WTC11 (cell line): ENCODE results near the gene SVBP. TPM values are rescaled to one million over a fixed set of nuclear protein-coding genes. Genes with fewer than 3 reads are reported as not detected.

ENCODE experiments used
- ATAC-seq: fragments of 200-7000 bp; cut with Tn5 transposase; 2 replicates; pipeline ENCODE4 v1.10.0; 2021; ENCODE audit warnings: mild to moderate bottlenecking, moderate library complexity
- CTCF ChIA-PET: fragments of 300-600 bp; sonication (Branson Sonifier 250); formaldehyde crosslinking; loops from one replicate; lab custom pipeline; 2021; ENCODE audit warnings: antibody characterized with exemption; lab: Charles Lee
- POLR2A ChIA-PET: fragments of 350-600 bp; sonication (Branson Sonifier 250); formaldehyde crosslinking; loops from one replicate; lab custom pipeline; 2021; ENCODE audit warnings: antibody characterized with exemption; lab: Charles Lee
- DNase-seq: peaks from one replicate; pipeline ENCODE4 v3.0.0; 2021; ENCODE audit warnings: low spot score
- H3K27ac Mint-ChIP-seq: 2 replicates; pipeline ENCODE4 v1.8.0; 2021; ENCODE audit warnings: mixed read lengths
- H3K27me3 Mint-ChIP-seq: 2 replicates; pipeline ENCODE4 v1.8.0; 2021; ENCODE audit warnings: low read depth, mild to moderate bottlenecking, moderate library complexity, mixed read lengths
- H3K36me3 Mint-ChIP-seq: 2 replicates; pipeline ENCODE4 v1.8.0; 2021; ENCODE audit warnings: mixed read lengths
- H3K4me1 Mint-ChIP-seq: 2 replicates; pipeline ENCODE4 v1.8.0; 2022; ENCODE audit warnings: mixed read lengths
- H3K4me3 Mint-ChIP-seq: 2 replicates; pipeline ENCODE4 v1.8.0; 2021; ENCODE audit warnings: mild to moderate bottlenecking, moderate library complexity, mixed read lengths
- H3K9me3 Mint-ChIP-seq: 2 replicates; pipeline ENCODE4 v1.8.0; 2021; ENCODE audit warnings: mixed read lengths
- CBFB ChIP-seq: sonication (generic); formaldehyde crosslinking; IDR thresholded peaks from 2 replicates; pipeline ENCODE4 v1.8.1; 2022; ENCODE audit warnings: mild to moderate bottlenecking, low read depth, missing genetic modification reagents
- ELF4 ChIP-seq: sonication (generic); formaldehyde crosslinking; IDR thresholded peaks from 2 replicates; pipeline ENCODE4 v1.8.1; 2022; ENCODE audit warnings: low read depth, mild to moderate bottlenecking, moderate library complexity, missing genetic modification reagents
- EMX1 ChIP-seq: fragments of 250-450 bp; sonication (Bioruptor Pico); IDR thresholded peaks from 2 replicates; pipeline ENCODE4 v1.8.0; 2021; ENCODE audit warnings: mild to moderate bottlenecking
- FOXK1 ChIP-seq: sonication (generic); formaldehyde crosslinking; IDR thresholded peaks from 2 replicates; pipeline ENCODE4 v1.8.0; 2022; ENCODE audit warnings: mild to moderate bottlenecking, moderate library complexity, missing genetic modification reagents
- IRF2 ChIP-seq: sonication (generic); formaldehyde crosslinking; IDR thresholded peaks from 2 replicates; pipeline ENCODE4 v1.8.0; 2022; ENCODE audit warnings: low read depth, missing genetic modification reagents, borderline replicate concordance
- JAZF1 ChIP-seq: fragments of 250-450 bp; sonication (Bioruptor Pico); IDR thresholded peaks from 2 replicates; pipeline ENCODE4 v1.9.0; 2021; ENCODE audit warnings: moderate library complexity, mild to moderate bottlenecking, inconsistent platforms
- NR3C1 ChIP-seq: sonication (generic); formaldehyde crosslinking; conservative IDR thresholded peaks from 2 replicates; pipeline ENCODE4 v1.8.1; 2023; ENCODE audit warnings: low read depth, mild to moderate bottlenecking, missing genetic modification reagents
- SOX15 ChIP-seq: fragments of 250-450 bp; sonication (Bioruptor Pico); IDR thresholded peaks from 2 replicates; pipeline ENCODE4 v1.9.0; 2021; ENCODE audit warnings: mild to moderate bottlenecking
- TCF7 ChIP-seq: sonication (generic); formaldehyde crosslinking; IDR thresholded peaks from 2 replicates; pipeline ENCODE4 v1.8.0; 2022; ENCODE audit warnings: mild to moderate bottlenecking, low read depth, missing genetic modification reagents, moderate library complexity
- TEAD1 ChIP-seq: sonication (generic); formaldehyde crosslinking; IDR thresholded peaks from 2 replicates; pipeline ENCODE4 v1.8.0; 2022; ENCODE audit warnings: mild to moderate bottlenecking, missing genetic modification reagents
- ZNF423 ChIP-seq: fragments of 250-450 bp; sonication (Bioruptor Pico); IDR thresholded peaks from 2 replicates; pipeline ENCODE4 v2.1.2; 2022; ENCODE audit warnings: mild to moderate bottlenecking, moderate library complexity
- total RNA-seq: library from RNA; stranded (reverse); gene quantifications from 3 replicates; pipeline ENCODE4 v1.2.3, GENCODE V29; 2021
- TF ChIP-seq, protein P1 (sequence below): fragments of 250-450 bp; sonication (Bioruptor Pico); IDR thresholded peaks from 2 replicates; pipeline ENCODE4 v1.8.0; 2021; ENCODE audit warnings: mild to moderate bottlenecking
- TF ChIP-seq, protein P2 (sequence below): sonication (generic); formaldehyde crosslinking; IDR thresholded peaks from 2 replicates; pipeline ENCODE4 v1.8.1; 2023; ENCODE audit warnings: mild to moderate bottlenecking, missing genetic modification reagents, borderline replicate concordance
- TF ChIP-seq, protein P3 (sequence below): fragments of 250-450 bp; sonication (Bioruptor Pico); IDR thresholded peaks from 2 replicates; pipeline ENCODE4 v1.9.0; 2021; ENCODE audit warnings: mild to moderate bottlenecking
- TF ChIP-seq, protein P4 (sequence below): sonication (generic); formaldehyde crosslinking; IDR thresholded peaks from 2 replicates; pipeline ENCODE4 v1.8.1; 2022; ENCODE audit warnings: low read depth, missing genetic modification reagents, borderline replicate concordance
- TF ChIP-seq, protein P5 (sequence below): sonication (generic); formaldehyde crosslinking; IDR thresholded peaks from 2 replicates; pipeline ENCODE4 v1.8.0; 2022; ENCODE audit warnings: mild to moderate bottlenecking, missing genetic modification reagents
- TF ChIP-seq, protein P6 (sequence below): fragments of 250-450 bp; sonication (Bioruptor Pico); IDR thresholded peaks from 2 replicates; pipeline ENCODE4 v1.9.0; 2021; ENCODE audit warnings: mild to moderate bottlenecking

The SVBP gene
- total RNA-seq, 1 experiment from 2014 or later: 28.7 TPM

DNA sequence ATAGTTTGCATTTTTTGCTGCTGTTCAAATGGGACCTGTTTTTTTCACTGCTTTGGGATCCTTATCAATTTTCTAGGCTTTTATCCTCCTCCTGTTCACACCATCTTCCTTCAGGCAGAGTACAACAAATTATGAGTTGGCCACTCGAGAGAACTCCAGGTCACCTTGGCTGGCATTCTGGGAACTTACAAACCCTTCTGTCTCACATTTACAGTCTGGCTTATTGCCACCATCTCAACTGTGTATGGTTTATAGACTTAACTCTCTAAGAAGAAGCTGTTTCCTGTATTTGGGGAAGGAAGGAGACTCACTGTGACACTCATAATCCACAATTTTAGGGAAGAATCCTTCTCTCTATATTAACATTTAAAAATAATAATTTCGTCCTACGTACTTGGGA lies 23.8 kb upstream of the SVBP start:
- Mint-ChIP-seq H3K9me3 (no peaks in the 10 kb centered on the region), H3K4me3 (no peak overlapping the region), H3K27me3 (no peaks in the 10 kb centered on the region), H3K36me3 (peaks cover 8% of the 10 kb centered on the region; the same call in 1 of the 2 replicates), H3K4me1 (0 out of 2 replicates have a peak, but pooled peaks cover 6% of the 10 kb centered on the region), H3K27ac (no peak overlapping the region)
- ChIA-PET POLR2A (no interaction called here), CTCF (no interaction called here)
- DNase-seq (no peak), ATAC-seq (no peak)
- TF ChIP-seq, protein P1, sequence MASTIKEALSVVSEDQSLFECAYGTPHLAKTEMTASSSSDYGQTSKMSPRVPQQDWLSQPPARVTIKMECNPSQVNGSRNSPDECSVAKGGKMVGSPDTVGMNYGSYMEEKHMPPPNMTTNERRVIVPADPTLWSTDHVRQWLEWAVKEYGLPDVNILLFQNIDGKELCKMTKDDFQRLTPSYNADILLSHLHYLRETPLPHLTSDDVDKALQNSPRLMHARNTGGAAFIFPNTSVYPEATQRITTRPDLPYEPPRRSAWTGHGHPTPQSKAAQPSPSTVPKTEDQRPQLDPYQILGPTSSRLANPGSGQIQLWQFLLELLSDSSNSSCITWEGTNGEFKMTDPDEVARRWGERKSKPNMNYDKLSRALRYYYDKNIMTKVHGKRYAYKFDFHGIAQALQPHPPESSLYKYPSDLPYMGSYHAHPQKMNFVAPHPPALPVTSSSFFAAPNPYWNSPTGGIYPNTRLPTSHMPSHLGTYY (CRISPR knock-in tag): no peak
- TF ChIP-seq FOXK1: no peak
- TF ChIP-seq, protein P2, sequence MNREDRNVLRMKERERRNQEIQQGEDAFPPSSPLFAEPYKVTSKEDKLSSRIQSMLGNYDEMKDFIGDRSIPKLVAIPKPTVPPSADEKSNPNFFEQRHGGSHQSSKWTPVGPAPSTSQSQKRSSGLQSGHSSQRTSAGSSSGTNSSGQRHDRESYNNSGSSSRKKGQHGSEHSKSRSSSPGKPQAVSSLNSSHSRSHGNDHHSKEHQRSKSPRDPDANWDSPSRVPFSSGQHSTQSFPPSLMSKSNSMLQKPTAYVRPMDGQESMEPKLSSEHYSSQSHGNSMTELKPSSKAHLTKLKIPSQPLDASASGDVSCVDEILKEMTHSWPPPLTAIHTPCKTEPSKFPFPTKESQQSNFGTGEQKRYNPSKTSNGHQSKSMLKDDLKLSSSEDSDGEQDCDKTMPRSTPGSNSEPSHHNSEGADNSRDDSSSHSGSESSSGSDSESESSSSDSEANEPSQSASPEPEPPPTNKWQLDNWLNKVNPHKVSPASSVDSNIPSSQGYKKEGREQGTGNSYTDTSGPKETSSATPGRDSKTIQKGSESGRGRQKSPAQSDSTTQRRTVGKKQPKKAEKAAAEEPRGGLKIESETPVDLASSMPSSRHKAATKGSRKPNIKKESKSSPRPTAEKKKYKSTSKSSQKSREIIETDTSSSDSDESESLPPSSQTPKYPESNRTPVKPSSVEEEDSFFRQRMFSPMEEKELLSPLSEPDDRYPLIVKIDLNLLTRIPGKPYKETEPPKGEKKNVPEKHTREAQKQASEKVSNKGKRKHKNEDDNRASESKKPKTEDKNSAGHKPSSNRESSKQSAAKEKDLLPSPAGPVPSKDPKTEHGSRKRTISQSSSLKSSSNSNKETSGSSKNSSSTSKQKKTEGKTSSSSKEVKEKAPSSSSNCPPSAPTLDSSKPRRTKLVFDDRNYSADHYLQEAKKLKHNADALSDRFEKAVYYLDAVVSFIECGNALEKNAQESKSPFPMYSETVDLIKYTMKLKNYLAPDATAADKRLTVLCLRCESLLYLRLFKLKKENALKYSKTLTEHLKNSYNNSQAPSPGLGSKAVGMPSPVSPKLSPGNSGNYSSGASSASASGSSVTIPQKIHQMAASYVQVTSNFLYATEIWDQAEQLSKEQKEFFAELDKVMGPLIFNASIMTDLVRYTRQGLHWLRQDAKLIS (CRISPR knock-in tag): no peak
- no peak for TF ChIP-seq ELF4
- no peak for TF ChIP-seq CBFB
- TF ChIP-seq, protein P3, sequence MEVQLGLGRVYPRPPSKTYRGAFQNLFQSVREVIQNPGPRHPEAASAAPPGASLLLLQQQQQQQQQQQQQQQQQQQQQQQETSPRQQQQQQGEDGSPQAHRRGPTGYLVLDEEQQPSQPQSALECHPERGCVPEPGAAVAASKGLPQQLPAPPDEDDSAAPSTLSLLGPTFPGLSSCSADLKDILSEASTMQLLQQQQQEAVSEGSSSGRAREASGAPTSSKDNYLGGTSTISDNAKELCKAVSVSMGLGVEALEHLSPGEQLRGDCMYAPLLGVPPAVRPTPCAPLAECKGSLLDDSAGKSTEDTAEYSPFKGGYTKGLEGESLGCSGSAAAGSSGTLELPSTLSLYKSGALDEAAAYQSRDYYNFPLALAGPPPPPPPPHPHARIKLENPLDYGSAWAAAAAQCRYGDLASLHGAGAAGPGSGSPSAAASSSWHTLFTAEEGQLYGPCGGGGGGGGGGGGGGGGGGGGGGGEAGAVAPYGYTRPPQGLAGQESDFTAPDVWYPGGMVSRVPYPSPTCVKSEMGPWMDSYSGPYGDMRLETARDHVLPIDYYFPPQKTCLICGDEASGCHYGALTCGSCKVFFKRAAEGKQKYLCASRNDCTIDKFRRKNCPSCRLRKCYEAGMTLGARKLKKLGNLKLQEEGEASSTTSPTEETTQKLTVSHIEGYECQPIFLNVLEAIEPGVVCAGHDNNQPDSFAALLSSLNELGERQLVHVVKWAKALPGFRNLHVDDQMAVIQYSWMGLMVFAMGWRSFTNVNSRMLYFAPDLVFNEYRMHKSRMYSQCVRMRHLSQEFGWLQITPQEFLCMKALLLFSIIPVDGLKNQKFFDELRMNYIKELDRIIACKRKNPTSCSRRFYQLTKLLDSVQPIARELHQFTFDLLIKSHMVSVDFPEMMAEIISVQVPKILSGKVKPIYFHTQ (CRISPR knock-in tag): no peak
- TF ChIP-seq, protein P4, sequence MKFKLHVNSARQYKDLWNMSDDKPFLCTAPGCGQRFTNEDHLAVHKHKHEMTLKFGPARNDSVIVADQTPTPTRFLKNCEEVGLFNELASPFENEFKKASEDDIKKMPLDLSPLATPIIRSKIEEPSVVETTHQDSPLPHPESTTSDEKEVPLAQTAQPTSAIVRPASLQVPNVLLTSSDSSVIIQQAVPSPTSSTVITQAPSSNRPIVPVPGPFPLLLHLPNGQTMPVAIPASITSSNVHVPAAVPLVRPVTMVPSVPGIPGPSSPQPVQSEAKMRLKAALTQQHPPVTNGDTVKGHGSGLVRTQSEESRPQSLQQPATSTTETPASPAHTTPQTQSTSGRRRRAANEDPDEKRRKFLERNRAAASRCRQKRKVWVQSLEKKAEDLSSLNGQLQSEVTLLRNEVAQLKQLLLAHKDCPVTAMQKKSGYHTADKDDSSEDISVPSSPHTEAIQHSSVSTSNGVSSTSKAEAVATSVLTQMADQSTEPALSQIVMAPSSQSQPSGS (CRISPR knock-in tag): no peak

DNA sequence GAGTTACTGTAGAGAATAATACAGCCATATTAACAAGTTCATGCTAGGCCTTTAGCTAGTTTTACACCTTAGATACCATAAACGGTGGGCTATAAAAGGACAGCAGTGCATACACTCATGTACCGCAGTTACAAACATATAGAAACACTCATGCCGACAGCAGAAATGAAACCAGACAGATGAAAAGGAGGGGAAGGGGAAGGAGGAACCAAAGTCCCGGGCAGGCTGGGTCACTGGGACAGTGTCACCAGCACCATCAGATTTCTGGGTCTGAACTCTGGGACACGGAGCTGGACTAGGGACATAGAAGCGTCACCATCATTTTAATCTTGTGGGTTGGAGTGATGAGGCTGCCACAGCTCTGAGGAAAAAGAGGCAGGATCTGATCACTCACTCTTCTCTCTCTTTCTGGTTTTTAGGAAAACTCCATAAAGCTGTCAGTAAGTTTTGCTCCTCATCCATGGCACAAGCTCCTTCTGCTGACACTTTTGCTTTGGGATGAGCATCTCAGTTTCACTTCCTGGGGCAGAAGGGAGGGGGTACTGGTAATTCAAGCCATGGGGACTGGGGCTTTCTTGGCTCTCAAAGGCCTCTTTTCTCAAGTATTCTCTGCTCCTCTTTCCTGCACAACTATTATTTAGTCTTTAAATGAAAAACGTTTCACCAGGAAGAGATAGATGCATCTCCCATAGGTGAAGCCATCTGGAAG lies 21.4 kb upstream of the SVBP start:
- Mint-ChIP-seq H3K9me3 (no peaks in the 10 kb centered on the region), H3K27me3 (no peaks in the 10 kb centered on the region), H3K4me3 (no peak overlapping the region), H3K36me3 (peaks cover 8% of the 10 kb centered on the region; the same call in 1 of the 2 replicates), H3K4me1 (no peaks in the 10 kb centered on the region), H3K27ac (no peak overlapping the region)
- DNase-seq (no peak), ATAC-seq (no peak)
- ChIA-PET CTCF (interaction anchor here (1.1 to 1.6 kb wide), 3 partner anchors 8 to 235 kb away, joined by 3 to 5 read pairs (median 4); partner anchors contain the start of gene ZNF691), POLR2A (no interaction called here)
- TF ChIP-seq TCF7 (CRISPR knock-in tag) (no peak), TEAD1 (CRISPR knock-in tag) (no peak), ELF4 (no peak), ZNF423 (no peak), IRF2 (CRISPR knock-in tag) (no peak), FOXK1 (no peak), SOX15 (CRISPR knock-in tag) (no peak), JAZF1 (CRISPR knock-in tag) (no peak), EMX1 (CRISPR knock-in tag) (no peak), NR3C1 (CRISPR knock-in tag) (no peak)
- TF ChIP-seq, protein P2 (CRISPR knock-in tag): no peak
- TF ChIP-seq, protein P5, sequence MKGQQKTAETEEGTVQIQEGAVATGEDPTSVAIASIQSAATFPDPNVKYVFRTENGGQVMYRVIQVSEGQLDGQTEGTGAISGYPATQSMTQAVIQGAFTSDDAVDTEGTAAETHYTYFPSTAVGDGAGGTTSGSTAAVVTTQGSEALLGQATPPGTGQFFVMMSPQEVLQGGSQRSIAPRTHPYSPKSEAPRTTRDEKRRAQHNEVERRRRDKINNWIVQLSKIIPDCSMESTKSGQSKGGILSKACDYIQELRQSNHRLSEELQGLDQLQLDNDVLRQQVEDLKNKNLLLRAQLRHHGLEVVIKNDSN (CRISPR knock-in tag): no peak
- TF ChIP-seq, protein P6, sequence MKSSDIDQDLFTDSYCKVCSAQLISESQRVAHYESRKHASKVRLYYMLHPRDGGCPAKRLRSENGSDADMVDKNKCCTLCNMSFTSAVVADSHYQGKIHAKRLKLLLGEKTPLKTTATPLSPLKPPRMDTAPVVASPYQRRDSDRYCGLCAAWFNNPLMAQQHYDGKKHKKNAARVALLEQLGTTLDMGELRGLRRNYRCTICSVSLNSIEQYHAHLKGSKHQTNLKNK (CRISPR knock-in tag): no peak
- TF ChIP-seq, protein P1 (CRISPR knock-in tag): no peak
